IMR-90 (cell line): Measurements from ENCODE around the gene PHF3. TPM values are rescaled to one million over a fixed set of nuclear protein-coding genes. Genes with fewer than 3 reads are reported as not detected.

ENCODE experiments used
- ATAC-seq: fragments of 200-7000 bp; cut with Tn5 transposase; 2 replicates; pipeline ENCODE4 v1.9.1; 2020; ENCODE audit warnings: low read depth, mild to moderate bottlenecking, moderate library complexity
- BruUV-seq: library from RNA; stranded (reverse); fragments of 400-500 nt; replicated peaks from 2 replicates; lab custom pipeline; 2021; lab: Mats Ljungman, UMichigan
- CTCF ChIA-PET: fragments of 300-600 bp; formaldehyde crosslinking; extraction: SDS; loops from one replicate; lab custom pipeline; 2021; ENCODE audit warnings: antibody characterized with exemption; lab: Yijun Ruan, JAX
- POLR2A ChIA-PET: fragments of 300-600 bp; sonication (Branson Sonifier 250); formaldehyde crosslinking; loops from one replicate; lab custom pipeline; 2022; ENCODE audit warnings: antibody characterized with exemption; ENCODE audit not compliant: unreplicated experiment; lab: Charles Lee
- DNase-seq: peaks from one replicate; pipeline ENCODE4 v3.0.0; 2013
- H2AFZ ChIP-seq: replicated peaks from 2 replicates; pipeline ENCODE3; 2013; ENCODE audit warnings: low read length, mild to moderate bottlenecking; ENCODE audit not compliant: poor library complexity
- H2AK5ac ChIP-seq: 2 replicates; pipeline ENCODE4 v1.6.1; 2013; ENCODE audit warnings: low read depth, low read length, inconsistent platforms
- H2AK9ac ChIP-seq: replicated peaks from 2 replicates; pipeline ENCODE3; 2013; ENCODE audit warnings: mild to moderate bottlenecking, low read depth, low read length, moderate library complexity; ENCODE audit not compliant: poor library complexity
- H2BK120ac ChIP-seq: 2 replicates; pipeline ENCODE4 v1.6.1; 2013; ENCODE audit warnings: low read depth, low read length, inconsistent platforms
- H2BK15ac ChIP-seq: 3 replicates; pipeline ENCODE4 v1.6.1; 2013; ENCODE audit warnings: low read depth, low read length, inconsistent platforms
- H2BK20ac ChIP-seq: 2 replicates; pipeline ENCODE4 v1.6.1; 2013; ENCODE audit warnings: low read depth, mild to moderate bottlenecking, inconsistent platforms, low read length, moderate library complexity
- H2BK5ac ChIP-seq: 2 replicates; pipeline ENCODE4 v1.6.1; 2013; ENCODE audit warnings: mild to moderate bottlenecking, low read depth, low read length, inconsistent platforms; ENCODE audit not compliant: poor library complexity, severe bottlenecking
- H3K14ac ChIP-seq: replicated peaks from 2 replicates; pipeline ENCODE4 v1.6.1; 2013; ENCODE audit warnings: low read depth, low read length, inconsistent platforms
- H3K18ac ChIP-seq: 2 replicates; pipeline ENCODE4 v1.6.1; 2013; ENCODE audit warnings: low read depth, low read length, control low read depth
- H3K23ac ChIP-seq: 2 replicates; pipeline ENCODE4 v1.6.1; 2013; ENCODE audit warnings: low read depth, low read length, inconsistent platforms
- H3K27ac ChIP-seq: 2 replicates; pipeline ENCODE4 v1.5.1; 2013; ENCODE audit warnings: mild to moderate bottlenecking, control low read depth, low read length; ENCODE audit not compliant: insufficient read depth
- H3K27me3 ChIP-seq: 2 replicates; pipeline ENCODE4 v1.6.1; 2013; ENCODE audit warnings: low read length; ENCODE audit not compliant: control insufficient read depth, insufficient read depth
- H3K36me3 ChIP-seq: 2 replicates; pipeline ENCODE4 v1.6.1; 2013; ENCODE audit warnings: low read length, mixed read lengths; ENCODE audit not compliant: control insufficient read depth, insufficient read depth
- H3K4ac ChIP-seq: 2 replicates; pipeline ENCODE4 v1.6.1; 2013; ENCODE audit warnings: low read depth, low read length, inconsistent platforms
- H3K4me1 ChIP-seq: 2 replicates; pipeline ENCODE4 v1.6.1; 2013; ENCODE audit warnings: low read length, mixed read lengths; ENCODE audit not compliant: control insufficient read depth, insufficient read depth
- H3K4me2 ChIP-seq: 2 replicates; pipeline ENCODE4 v1.6.1; 2013; ENCODE audit warnings: low read depth, mild to moderate bottlenecking, control low read depth, low read length, moderate library complexity
- H3K4me3 ChIP-seq: 2 replicates; pipeline ENCODE4 v1.5.1; 2013; ENCODE audit warnings: low read depth, mild to moderate bottlenecking, control low read depth, low read length, moderate library complexity; ENCODE audit not compliant: insufficient read depth
- H3K56ac ChIP-seq: 2 replicates; pipeline ENCODE4 v1.6.1; 2013; ENCODE audit warnings: low read length, inconsistent platforms; ENCODE audit not compliant: insufficient read depth; ENCODE audit errors: extremely low read depth
- H3K79me1 ChIP-seq, 2 experiments: 2 replicates each; pipeline ENCODE4 v1.6.1; 2013; ENCODE audit warnings: low read length in 2 of 2, inconsistent platforms in 1 of 2, low read depth in 1 of 2
- H3K9ac ChIP-seq: 2 replicates; pipeline ENCODE4 v1.6.1; 2013; ENCODE audit warnings: low read depth, low read length, control low read depth
- H3K9me1 ChIP-seq: 2 replicates; pipeline ENCODE4 v1.6.1; 2013; ENCODE audit warnings: low read length, inconsistent platforms; ENCODE audit not compliant: insufficient read depth
- H3K9me3 ChIP-seq: 2 replicates; pipeline ENCODE4 v1.6.1; 2013; ENCODE audit warnings: low read length; ENCODE audit not compliant: control insufficient read depth, insufficient read depth
- H4K20me1 ChIP-seq: 2 replicates; pipeline ENCODE4 v1.6.1; 2013; ENCODE audit warnings: low read length, inconsistent platforms; ENCODE audit not compliant: insufficient read depth
- H4K5ac ChIP-seq: 2 replicates; pipeline ENCODE4 v1.6.1; 2013; ENCODE audit warnings: mild to moderate bottlenecking, low read depth, low read length, control low read depth
- H4K8ac ChIP-seq, 2 experiments: 2 replicates each; pipeline ENCODE4 v1.6.1; 2013; ENCODE audit warnings: low read depth in 2 of 2, low read length in 2 of 2, control low read depth in 1 of 2, inconsistent platforms in 1 of 2
- H4K91ac ChIP-seq: 2 replicates; pipeline ENCODE4 v1.6.1; 2013; ENCODE audit warnings: low read depth, low read length, inconsistent platforms; ENCODE audit not compliant: insufficient read depth
- BHLHE40 ChIP-seq: fragments of 150-350 bp; IDR thresholded peaks from 2 replicates; pipeline ENCODE4 v1.6.1; 2016; ENCODE audit warnings: mild to moderate bottlenecking, low read depth, low read length
- NFE2L2 ChIP-seq: fragments of 150-350 bp; IDR thresholded peaks from 2 replicates; pipeline ENCODE4 v1.6.1; 2016; ENCODE audit warnings: low read depth, mild to moderate bottlenecking, low read length
- RFX5 ChIP-seq: IDR thresholded peaks from 2 replicates; pipeline ENCODE4 v1.8.0; 2012; ENCODE audit warnings: low read depth, mild to moderate bottlenecking, low read length, moderate library complexity
- WGBS, 2 experiments: methylation state at CpG; one replicate each; pipeline versions ENCODE4 v1.1.5 to v1.1.7; 2013; ENCODE audit warnings: missing lambda C conversion rate in 2 of 2; ENCODE audit not compliant: insufficient read length in 1 of 2; ENCODE audit errors: extremely low coverage in 2 of 2; 5-methylcytosine and 5-hydroxymethylcytosine counted together
- dilution Hi-C: fragments of 300-500 bp; cut with HindIII; formaldehyde crosslinking; loops from one replicate; pipeline ENCODE4 v1.14.3; 2018; ENCODE audit warnings: low sequenced_read_pairs; ENCODE audit not compliant: unreplicated experiment
- in situ Hi-C: fragments of 300-500 bp; cut with MboI; formaldehyde crosslinking; loops from 3 replicates; pipeline ENCODE4 v1.14.3; 2019; ENCODE audit warnings: low sequenced_read_pairs, inconsistent platforms, mixed read lengths
- intact Hi-C: fragments of 100-400 bp; cut with micrococcal nuclease; formaldehyde crosslinking; loops from 2 replicates; pipeline ENCODE4 v1.10.0; 2022
- polyA plus RNA-seq, 3 experiments: library from polyadenylated mRNA; depleted of rRNA; stranded (reverse); fragments of >200 nt; gene quantifications; 2 replicates each; pipeline ENCODE4 v1.2.3, GENCODE V29; 2012; ENCODE audit warnings: low replicate concordance in 1 of 3
- total RNA-seq: library from RNA; depleted of rRNA; stranded (reverse); fragments of >200 nt; gene quantifications from 2 replicates; pipeline ENCODE4 v1.2.3, GENCODE V29; 2012

The PHF3 gene
- total and polyA plus RNA-seq, 2 of the 4 experiments (the other 2 are of a cell fraction): 5.6 to 27.8 TPM

DNA sequence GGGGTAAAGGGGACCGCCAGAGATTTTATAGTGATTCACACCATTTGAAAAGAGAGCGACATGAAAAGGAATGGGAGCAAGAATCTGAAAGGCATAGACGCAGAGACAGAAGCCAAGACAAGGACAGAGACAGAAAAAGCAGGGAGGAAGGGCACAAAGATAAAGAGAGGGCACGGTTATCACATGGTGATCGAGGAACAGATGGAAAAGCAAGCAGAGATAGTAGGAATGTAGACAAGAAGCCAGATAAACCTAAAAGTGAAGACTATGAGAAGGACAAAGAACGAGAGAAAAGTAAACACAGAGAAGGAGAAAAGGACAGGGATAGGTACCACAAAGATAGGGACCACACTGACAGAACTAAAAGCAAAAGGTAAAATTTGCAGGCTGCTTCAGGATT lies 77.7 kb downstream of the PHF3 start:
- TF ChIP-seq RFX5: no peak
- no peak for TF ChIP-seq BHLHE40
- TF ChIP-seq NFE2L2: no peak
- no peaks in the 10 kb centered on the region for H4K20me1 ChIP-seq
- H3K79me1 ChIP-seq: no peaks in the 10 kb centered on the region
- no peak overlapping the region for H2AFZ ChIP-seq
- CTCF ChIA-PET: no interaction called here
- no peaks in the 10 kb centered on the region for H3K27me3 ChIP-seq
- H3K23ac ChIP-seq: no peak overlapping the region
- H4K8ac ChIP-seq: no peak overlapping the region
- no peak overlapping the region for H2AK5ac ChIP-seq
- H3K56ac ChIP-seq: no peak overlapping the region
- H2AK9ac ChIP-seq: no peak overlapping the region
- no peak overlapping the region for H3K4ac ChIP-seq
- DNase-seq (no peak), ATAC-seq (no peak)
- no peak overlapping the region for H3K14ac ChIP-seq
- H2BK15ac ChIP-seq: no peak overlapping the region
- no peak overlapping the region for H2BK5ac ChIP-seq
- TSS peak; percentile 53 for BruUV-seq
- H4K91ac ChIP-seq: no peak overlapping the region
- H2BK120ac ChIP-seq: no peak overlapping the region
- in situ Hi-C loops (no loop called here), intact Hi-C loops (loop anchor here (10.0 kb wide), 1 partner anchor 59 kb away; no protein-coding TSS in a partner anchor), dilution Hi-C loops (no loop called here)
- no peaks in the 10 kb centered on the region for H3K9me1 ChIP-seq
- no peak overlapping the region for H3K4me3 ChIP-seq
- no peaks in the 10 kb centered on the region for H3K9me3 ChIP-seq
- H3K4me2 ChIP-seq: no peak overlapping the region
- H4K5ac ChIP-seq: no peak overlapping the region
- 100% methylated on average over 4 of the region's 6 CpGs; no CpG with 5 or more reads in 1 of the 2 experiments for WGBS, 2 experiments
- POLR2A ChIA-PET: no interaction called here
- H3K27ac ChIP-seq: no peak overlapping the region
- H3K9ac ChIP-seq: no peak overlapping the region
- no peaks in the 10 kb centered on the region for H3K4me1 ChIP-seq
- no peak overlapping the region for H3K18ac ChIP-seq
- no peak overlapping the region for H2BK20ac ChIP-seq
- H3K36me3 ChIP-seq: peaks cover 25% of the 10 kb centered on the region
